ENCODE measurements around the gene MME. TPM values are rescaled to one million over a fixed set of nuclear protein-coding genes. Genes with fewer than 3 reads are reported as not detected.

MME gene
- total and polyA plus RNA-seq, 12 donors = 0.28 to 56.0 (median 1.5) TPM

DNA sequence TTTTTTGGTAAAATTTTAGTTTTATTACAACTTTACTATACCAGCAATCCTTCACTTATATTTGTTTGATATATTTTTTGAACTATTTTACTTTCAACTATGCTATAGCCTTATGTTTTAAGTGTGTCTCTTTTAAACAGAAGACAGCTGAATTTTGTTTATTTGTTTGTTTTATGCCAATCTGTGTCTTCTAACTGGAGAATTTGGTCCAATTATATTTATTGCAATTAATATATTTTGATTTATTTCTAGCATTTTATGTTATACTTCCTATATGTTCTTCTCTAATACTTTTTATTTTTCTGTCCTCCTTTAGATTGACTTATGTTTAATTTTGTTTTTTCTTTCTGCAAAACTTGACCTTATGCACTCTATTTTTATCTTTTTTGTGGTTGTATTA is 4.9 kb upstream of the MME start:
- Histone ChIP-seq H3K4me1 (replicated peaks in 1 of 2) (peaks cover 3 to 13% of the 10 kb centered on the region in 2 donors), H3K36me3 (replicated peaks in 1 of 2) (no peaks in the 10 kb centered on the region), H3K4me3 (no peak overlapping the region), H3K9me3 (replicated peaks in 1 of 3) (no peaks in the 10 kb centered on the region), H3K27ac (no peak overlapping the region), H3K27me3 (peaks cover 18% of the 10 kb centered on the region)
- DNase-seq = no peak
- TF ChIP-seq POLR2A (IDR thresholded peaks at IDR 0.05) = no peak
- TF ChIP-seq, protein P1, sequence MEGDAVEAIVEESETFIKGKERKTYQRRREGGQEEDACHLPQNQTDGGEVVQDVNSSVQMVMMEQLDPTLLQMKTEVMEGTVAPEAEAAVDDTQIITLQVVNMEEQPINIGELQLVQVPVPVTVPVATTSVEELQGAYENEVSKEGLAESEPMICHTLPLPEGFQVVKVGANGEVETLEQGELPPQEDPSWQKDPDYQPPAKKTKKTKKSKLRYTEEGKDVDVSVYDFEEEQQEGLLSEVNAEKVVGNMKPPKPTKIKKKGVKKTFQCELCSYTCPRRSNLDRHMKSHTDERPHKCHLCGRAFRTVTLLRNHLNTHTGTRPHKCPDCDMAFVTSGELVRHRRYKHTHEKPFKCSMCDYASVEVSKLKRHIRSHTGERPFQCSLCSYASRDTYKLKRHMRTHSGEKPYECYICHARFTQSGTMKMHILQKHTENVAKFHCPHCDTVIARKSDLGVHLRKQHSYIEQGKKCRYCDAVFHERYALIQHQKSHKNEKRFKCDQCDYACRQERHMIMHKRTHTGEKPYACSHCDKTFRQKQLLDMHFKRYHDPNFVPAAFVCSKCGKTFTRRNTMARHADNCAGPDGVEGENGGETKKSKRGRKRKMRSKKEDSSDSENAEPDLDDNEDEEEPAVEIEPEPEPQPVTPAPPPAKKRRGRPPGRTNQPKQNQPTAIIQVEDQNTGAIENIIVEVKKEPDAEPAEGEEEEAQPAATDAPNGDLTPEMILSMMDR (IDR thresholded peaks at IDR 0.05) = no peak
- intact Hi-C loops (cut with DNase I) = no loop called here

DNA sequence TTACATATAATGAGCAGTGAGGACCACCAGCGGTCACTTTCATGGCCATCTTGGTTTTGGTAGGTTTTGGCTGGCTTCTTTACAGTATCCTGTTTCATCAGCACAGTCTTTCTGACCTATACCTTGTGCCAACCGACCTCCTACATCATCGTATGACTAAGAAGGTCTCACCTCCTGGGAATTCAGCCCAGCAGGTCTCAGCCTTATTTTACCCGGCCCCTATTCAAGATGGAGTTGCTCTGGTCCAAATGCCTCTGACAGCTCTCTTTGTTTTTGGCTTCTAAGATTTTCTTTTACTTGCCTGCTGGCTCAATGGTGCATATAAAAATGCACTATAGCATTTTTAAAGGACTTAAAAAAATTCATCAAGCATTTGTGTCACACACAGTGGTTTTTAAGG is 3.2 kb upstream of the MME start:
- Histone ChIP-seq H3K27me3 (peaks cover 21% of the 10 kb centered on the region), H3K27ac (no peak overlapping the region), H3K4me1 (replicated peaks in 1 of 2) (peaks cover 3 to 13% of the 10 kb centered on the region in 2 donors), H3K36me3 (replicated peaks in 1 of 2) (no peaks in the 10 kb centered on the region), H3K4me3 (no peak overlapping the region), H3K9me3 (replicated peaks in 1 of 3) (no peaks in the 10 kb centered on the region)
- 84 to 91% (median 90%) methylated on average over 4 of the region's 4 CpGs for WGBS, 4 donors
- no peak for DNase-seq
- TF ChIP-seq POLR2A (IDR thresholded peaks at IDR 0.05) = no peak
- TF ChIP-seq, protein P1 (IDR thresholded peaks at IDR 0.05) = no peak
- intact Hi-C loops (cut with DNase I) = no loop called here

DNA sequence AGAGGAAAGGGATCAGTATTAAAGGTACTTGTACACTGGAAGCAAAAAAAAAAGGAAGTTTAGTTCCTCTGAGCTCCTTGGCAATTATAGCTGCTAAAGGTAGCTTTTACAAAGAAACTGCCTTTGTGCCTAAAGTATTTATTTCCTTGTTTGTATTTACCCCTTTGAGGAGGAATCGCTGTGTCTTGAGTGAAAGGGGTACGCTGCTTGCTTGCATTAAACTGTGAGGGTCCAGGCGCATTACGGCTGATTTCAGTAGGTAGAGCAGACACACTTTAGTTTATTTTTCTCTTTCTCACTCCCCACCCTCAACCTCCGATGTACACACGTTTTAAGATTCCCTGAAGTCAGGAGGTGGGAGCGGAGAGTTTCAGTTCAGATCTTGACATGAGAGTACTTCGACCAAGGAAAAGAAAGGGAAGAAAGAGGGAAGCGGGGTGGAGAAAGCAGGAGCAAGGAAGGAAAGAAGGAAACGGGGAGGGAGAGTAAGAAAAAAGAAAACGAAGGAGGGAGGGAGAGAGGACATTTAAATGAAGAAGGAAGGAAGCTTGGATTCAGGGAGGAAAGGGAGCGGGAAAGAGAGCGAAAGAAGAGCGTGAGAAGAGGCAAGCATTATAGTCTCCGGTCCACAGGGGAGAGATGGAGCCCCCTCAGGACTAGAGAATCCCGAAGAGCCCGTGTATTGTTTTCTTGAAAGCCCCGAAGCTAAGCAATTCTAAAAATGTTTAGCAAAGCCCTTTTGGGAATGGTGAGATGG is 1.2 kb upstream of the MME start:
- Histone ChIP-seq H3K9me3 (replicated peaks in 1 of 3) (no peaks in the 10 kb centered on the region), H3K4me1 (replicated peaks in 1 of 2) (peaks cover 3 to 13% of the 10 kb centered on the region in 2 donors), H3K36me3 (replicated peaks in 1 of 2) (no peaks in the 10 kb centered on the region), H3K27ac (no peak overlapping the region), H3K4me3 (peak overlapping the region in 1 of 4 donors; percentile 58), H3K27me3 (peaks cover 21% of the 10 kb centered on the region)
- WGBS, 4 donors = 5 to 8% (median 7%) methylated on average over 18 of the region's 18 CpGs
- intact Hi-C loops (cut with DNase I) = no loop called here
- TF ChIP-seq POLR2A (IDR thresholded peaks at IDR 0.05) = no peak
- TF ChIP-seq, protein P1 (IDR thresholded peaks at IDR 0.05) = no peak
- DNase-seq = no peak

DNA sequence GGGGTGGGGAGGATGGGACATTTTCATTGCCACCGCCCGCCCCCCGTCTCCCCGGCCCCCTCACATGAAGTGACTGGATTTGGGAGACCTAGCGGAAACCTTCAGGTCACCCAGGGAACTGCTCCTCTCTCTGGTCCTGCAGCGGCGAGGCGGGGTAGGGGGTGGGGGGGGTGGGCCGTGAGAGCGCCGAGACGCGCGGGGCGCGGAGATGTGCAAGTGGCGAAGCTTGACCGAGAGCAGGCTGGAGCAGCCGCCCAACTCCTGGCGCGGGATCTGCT is 712 bp upstream of the MME start:
- no peak for TF ChIP-seq POLR2A (IDR thresholded peaks at IDR 0.05)
- TF ChIP-seq, protein P1 (IDR thresholded peaks at IDR 0.05) = no peak
- Histone ChIP-seq H3K4me3 (peak overlapping the region in 1 of 4 donors; percentile 58), H3K9me3 (replicated peaks in 1 of 3) (no peaks in the 10 kb centered on the region), H3K27ac (no peak overlapping the region), H3K27me3 (peaks cover 21% of the 10 kb centered on the region), H3K4me1 (replicated peaks in 1 of 2) (peaks cover 3 to 13% of the 10 kb centered on the region in 2 donors), H3K36me3 (replicated peaks in 1 of 2) (no peaks in the 10 kb centered on the region)
- WGBS, 4 donors = 0 to 4% (median 1%) methylated on average over 7 to 21 of the region's 21 CpGs; no CpG with 5 or more reads in 1 of the 4 donors
- DNase-seq = no peak
- intact Hi-C loops (cut with DNase I) = no loop called here
